Stimulated activated CD4-positive, alpha-beta T cell treated with anti-CD3 and anti-CD28 coated beads, TNF-alpha, amount 100 ng/mL, for 4 hours (primary cell): ENCODE data around the gene ODAD2.
"Not testable (repeated sequence)": the region's sequence is repeated elsewhere in the genome, so short reads cannot be mapped to it uniquely, and the experiment has no call there.

Source experiments
- DNase-seq, 3 experiments: peaks; one replicate each; pipeline ENCODE4 v3.0.0-alpha.2; 2020; ENCODE audit warnings: low read depth in 3 of 3

ODAD2 gene

DNA sequence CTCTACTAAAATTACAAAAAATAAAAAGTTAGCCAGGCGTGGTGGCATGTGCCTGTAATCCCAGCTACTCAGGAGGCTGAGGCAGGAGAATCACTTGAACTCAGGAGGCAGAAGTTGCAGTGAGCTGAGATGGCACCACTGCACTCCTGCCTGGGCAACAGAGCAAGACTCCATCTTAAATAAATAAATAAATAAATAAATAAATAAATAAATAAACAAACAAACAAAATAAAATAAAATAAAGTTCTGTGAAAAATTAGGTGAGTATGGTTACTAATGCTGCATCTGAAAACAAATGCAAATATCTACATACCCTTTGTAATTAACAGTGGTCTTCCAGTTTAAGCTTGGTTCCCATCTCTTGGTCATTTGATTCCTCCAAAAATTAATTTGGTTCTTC is 28.1 kb downstream of the ODAD2 start:
- DNase-seq = not testable (repeated sequence)

- DNase-seq = not testable (repeated sequence)
These were observed 28.9 kb downstream of the ODAD2 start for GRCh38 chr10:27969931-27970330.

DNA sequence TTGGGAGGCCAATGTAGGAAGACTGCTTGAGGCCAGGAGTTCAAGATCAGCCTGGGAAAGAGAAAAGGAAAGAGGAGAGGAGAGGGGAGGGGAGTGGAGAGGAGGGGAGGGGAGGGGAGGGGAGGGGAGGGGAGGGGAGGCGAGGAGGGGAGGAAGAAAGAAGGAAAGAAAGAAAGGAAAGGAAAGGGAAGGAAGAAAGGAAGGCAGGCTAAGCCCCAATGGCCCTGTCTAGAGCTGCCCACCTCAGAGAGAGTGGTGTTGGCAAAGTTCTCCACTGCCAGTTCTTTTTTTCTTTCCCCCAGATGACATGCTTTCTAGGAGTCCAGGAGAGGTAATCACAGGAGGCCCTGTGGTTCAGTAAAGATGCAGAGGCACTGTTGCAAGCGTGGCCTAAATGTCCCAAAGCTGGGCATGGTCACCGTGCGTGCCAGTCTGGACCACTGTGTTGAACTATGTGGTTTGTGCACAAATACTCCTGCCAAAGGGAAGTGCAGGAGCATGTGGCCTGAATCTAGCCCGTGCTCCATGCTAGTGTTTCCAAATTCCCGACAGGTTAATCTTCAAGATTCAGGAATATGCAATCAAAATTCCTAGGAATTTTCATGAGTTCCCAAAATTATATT is 39.7 kb downstream of the ODAD2 start:
- DNase-seq = no peak

- not testable (repeated sequence) for DNase-seq
These were observed 40.5 kb downstream of the ODAD2 start for GRCh38 chr10:27958383-27958782.

- no peak for DNase-seq
These were observed 48.7 kb downstream of the ODAD2 start for GRCh38 chr10:27950242-27950564.

- no peak for DNase-seq
These were observed 49.2 kb downstream of the ODAD2 start for GRCh38 chr10:27949528-27950241.

GRCh38 chr10:27948186-27948585 is 50.7 kb downstream of the ODAD2 start:
- no peak for DNase-seq

GRCh38 chr10:27947540-27947939 is 51.3 kb downstream of the ODAD2 start:
- DNase-seq = no peak

GRCh38 chr10:27944005-27944404 is 54.9 kb downstream of the ODAD2 start:
- no peak for DNase-seq

- DNase-seq = no peak
These were observed 84.0 kb downstream of the ODAD2 start for GRCh38 chr10:27914888-27915287.

- DNase-seq = no peak
These were observed 86.6 kb downstream of the ODAD2 start for GRCh38 chr10:27912231-27912630.

GRCh38 chr10:27911539-27911938 is 87.3 kb downstream of the ODAD2 start:
- DNase-seq = no peak

DNA sequence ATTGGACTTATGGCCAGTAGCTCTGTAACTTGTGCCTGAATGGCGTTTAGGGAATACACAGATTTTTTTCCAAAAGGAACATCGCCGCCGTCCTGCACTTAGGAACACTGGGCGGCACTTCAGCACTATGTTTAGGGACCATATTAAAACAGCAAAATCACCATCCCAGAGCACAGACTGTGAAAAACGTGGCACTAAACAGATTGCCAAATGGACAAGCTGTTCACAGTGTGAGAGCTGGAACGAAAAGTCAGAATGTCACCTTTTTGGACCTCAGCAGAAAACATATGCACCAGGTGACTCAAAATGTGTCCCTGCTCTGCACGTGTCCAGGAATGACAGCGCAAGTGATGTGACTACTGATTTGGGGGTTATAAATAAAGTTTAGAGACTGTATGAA is 87.9 kb downstream of the ODAD2 start:
- no peak for DNase-seq

DNA sequence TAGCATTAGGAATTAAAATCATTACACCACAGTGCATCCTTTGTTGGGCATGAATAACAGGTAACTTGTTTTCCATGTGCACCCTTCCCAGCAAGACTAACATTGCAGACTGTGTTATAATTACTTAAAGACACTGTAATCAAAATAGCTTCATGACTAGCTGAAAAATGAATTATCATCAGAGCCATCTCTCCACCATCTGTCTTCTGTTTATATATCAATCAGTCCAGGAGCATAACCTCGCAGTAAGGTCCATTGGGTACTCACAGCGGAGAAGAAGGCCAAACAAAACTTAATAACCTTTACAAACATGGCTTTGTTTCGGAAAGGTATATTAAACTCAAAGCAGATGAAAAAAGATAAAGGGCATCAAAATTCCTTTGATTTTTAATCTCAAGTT is 90.6 kb downstream of the ODAD2 start:
- DNase-seq = no peak

- DNase-seq = not testable (repeated sequence)
These were observed 99.4 kb downstream of the ODAD2 start for GRCh38 chr10:27899485-27899884.

DNA sequence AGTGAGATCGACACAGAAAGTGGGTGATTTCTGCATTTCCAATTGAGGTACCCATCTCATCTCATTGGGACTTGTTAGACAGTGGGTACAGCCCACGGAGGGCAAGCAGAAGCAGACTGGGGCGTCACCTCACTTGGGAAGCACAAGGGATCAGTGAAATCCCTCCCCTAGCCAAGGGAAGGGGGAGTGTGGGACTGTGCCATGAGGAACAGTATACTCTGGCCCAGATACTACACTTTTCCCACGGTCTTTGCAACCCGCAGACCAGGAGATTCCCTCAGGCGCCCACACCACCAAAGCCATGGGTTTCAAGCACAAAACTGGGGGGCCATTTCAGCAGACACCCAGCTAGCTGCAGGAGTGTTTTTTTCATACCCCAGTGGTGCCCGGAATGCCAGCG is 99.8 kb downstream of the ODAD2 start:
- no peak for DNase-seq

DNA sequence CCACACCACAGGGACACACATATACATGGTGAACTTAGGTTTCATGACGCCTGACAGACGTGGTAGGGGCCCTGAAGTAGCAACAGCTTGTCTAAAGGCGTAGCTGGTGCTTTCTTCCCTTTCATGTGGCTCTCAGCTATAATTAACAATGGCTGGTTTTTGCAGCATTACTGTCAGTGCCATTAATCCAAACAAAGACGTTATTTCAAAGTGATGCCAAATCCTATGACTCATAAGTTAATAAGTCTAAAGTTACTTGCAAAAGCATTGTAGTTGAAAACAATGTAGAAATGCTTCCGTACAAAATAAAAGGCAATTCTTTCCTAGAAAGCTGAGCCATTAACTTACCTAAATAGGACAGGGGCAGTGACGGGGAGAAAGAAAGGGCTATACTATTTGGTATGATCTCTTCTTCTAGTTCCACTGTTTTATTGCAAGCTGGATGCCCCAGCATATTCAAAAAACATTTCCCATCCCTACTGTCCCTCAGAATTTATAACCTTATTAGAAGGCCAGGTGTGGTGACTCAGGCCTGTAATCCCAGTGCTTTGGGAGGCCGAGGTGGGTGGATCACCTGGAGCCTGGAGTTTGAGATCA is 105.4 kb downstream of the ODAD2 start:
- DNase-seq = no peak

DNA sequence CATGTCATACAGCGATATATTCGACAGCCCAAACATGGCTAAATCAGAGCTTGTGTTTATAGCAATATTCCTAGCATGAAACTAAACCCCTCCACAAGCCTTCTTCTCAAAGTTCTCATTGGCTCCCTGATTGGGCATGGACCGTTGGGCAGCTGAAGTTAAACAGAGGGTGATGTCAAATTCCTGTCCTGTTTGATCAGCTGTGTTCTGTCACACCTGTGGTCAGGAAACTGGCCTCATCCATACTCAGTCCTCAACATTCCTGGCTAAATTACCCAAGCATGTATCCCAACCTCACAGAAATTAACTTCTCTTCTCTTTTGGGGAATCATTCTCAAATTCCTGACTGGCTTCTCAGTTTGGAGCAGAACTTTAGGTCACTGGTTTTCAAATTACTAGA is 107.9 kb downstream of the ODAD2 start:
- no peak for DNase-seq

GRCh38 chr10:27889518-27889917 is 109.4 kb downstream of the ODAD2 start:
- no peak for DNase-seq

DNA sequence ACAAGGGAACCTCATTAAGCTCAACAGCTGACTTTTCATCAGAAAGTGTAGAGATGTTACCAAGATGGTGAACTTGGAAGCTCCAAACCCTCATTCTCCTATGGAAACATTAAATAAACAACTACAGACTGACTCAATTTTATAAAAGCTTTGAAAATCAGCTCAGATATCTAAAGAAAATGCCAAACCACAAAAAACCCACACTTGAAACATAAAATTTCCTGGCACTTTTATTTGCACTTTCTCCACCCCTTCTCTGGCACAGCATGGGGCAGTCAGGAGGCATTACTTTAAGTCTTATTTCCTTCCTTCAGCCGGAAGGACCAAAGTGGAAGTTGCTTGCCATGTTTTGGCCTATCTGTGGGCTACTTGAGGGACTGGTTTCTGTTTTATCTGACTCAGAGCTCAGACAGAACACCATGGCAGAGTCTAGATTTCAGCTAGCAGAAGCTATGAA is 114.7 kb downstream of the ODAD2 start:
- DNase-seq = no peak

DNA sequence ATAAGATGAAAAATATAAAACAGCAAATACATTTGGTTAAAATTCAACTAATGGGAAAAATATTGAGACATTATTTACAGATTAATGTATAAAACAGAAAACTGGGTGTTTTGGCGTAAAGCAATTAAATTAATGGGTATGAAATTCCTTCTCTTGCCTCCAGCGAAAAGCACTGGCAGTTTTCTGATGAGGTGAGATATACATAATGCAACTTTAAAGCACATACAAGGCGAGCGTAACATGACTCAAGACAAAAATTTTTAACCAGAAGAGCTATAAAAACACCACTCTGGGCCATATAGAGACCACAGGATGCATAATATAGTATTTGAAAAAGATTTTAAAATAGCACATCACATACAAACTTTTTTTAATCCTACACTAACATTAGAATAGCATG is 120.6 kb downstream of the ODAD2 start:
- DNase-seq = no peak

DNA sequence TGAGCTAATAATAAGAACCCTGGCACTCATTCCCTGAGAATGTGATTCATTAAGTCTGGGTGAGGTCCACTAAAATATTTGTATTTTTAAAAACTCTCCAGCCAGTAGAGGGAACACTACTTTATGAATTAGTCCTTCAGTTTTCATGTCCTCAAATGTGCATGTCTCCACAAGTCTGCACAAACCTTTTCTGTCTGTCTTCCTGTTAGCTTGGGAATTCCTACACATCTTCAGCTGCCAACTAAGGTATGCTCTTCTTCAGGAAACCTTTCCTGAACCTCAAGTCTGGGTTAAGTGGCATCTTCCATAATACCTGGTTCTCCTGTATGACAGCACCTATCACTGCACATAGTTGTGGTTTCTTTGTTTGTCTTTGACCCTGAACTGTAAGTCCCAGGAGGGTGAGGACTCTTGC is 133.7 kb downstream of the ODAD2 start:
- DNase-seq = no peak

- no peak for DNase-seq
These were observed 137.1 kb downstream of the ODAD2 start for GRCh38 chr10:27861781-27862180.
